Neural progenitor cell (in vitro differentiated cells): ENCODE measurements around the gene MYLK4.

ENCODE experiments used
- EZH2 ChIP-seq: fragments of 200-600 bp; sonication (generic); IDR thresholded peaks from 2 replicates; pipeline ENCODE4 v1.6.1; 2017; ENCODE audit warnings: antibody characterized with exemption, mild to moderate bottlenecking, moderate library complexity
- EZH2phosphoT487 ChIP-seq: fragments of 200-600 bp; sonication (generic); IDR thresholded peaks from 2 replicates; pipeline ENCODE4 v1.6.1; 2017; ENCODE audit warnings: antibody characterized with exemption
- TF ChIP-seq, protein P1 (sequence below): fragments of 200-600 bp; sonication (generic); IDR thresholded peaks from 2 replicates; pipeline ENCODE4 v1.5.1; 2017; ENCODE audit warnings: antibody characterized with exemption, mild to moderate bottlenecking

DNA sequence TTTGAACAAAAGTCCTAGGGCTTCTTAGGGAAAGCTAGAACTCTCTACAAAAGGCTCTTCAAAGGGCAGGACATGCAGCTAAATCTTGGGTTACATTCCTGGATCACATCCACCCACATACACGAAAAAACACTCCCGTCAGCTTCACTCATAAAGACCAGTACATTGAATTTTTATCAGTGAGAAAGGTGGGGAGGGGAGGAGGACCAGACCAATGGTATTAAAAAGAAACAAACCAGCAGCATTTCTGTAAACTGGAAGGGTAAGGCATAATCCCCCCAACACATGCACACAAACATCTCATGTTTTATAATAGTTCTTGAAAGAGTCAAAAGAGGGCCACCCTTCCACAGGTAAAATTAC is 31.6 kb downstream of the MYLK4 start:
- TF ChIP-seq EZH2phosphoT487 (no peak), EZH2 (no peak)
- TF ChIP-seq, protein P1, sequence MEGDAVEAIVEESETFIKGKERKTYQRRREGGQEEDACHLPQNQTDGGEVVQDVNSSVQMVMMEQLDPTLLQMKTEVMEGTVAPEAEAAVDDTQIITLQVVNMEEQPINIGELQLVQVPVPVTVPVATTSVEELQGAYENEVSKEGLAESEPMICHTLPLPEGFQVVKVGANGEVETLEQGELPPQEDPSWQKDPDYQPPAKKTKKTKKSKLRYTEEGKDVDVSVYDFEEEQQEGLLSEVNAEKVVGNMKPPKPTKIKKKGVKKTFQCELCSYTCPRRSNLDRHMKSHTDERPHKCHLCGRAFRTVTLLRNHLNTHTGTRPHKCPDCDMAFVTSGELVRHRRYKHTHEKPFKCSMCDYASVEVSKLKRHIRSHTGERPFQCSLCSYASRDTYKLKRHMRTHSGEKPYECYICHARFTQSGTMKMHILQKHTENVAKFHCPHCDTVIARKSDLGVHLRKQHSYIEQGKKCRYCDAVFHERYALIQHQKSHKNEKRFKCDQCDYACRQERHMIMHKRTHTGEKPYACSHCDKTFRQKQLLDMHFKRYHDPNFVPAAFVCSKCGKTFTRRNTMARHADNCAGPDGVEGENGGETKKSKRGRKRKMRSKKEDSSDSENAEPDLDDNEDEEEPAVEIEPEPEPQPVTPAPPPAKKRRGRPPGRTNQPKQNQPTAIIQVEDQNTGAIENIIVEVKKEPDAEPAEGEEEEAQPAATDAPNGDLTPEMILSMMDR: no peak
